Esophagus muscularis mucosa (tissue), 4 donors: ENCODE results near the gene PROS1. TPM values are rescaled to one million over a fixed set of nuclear protein-coding genes. Genes with fewer than 3 reads are reported as not detected.

Experiments used
- DNase-seq: peaks from one replicate; pipeline ENCODE4 v3.0.0-alpha.2; 2017; ENCODE audit errors: extremely low spot score
- H3K27ac ChIP-seq, 4 donors: fragments of 200-600 bp; sonication (generic); replicated peaks in 1 of 4; 1 replicate in 3 of 4; 2 replicates in 1 of 4; pipeline ENCODE4 v1.5.1; 2016 to 2019; ENCODE audit warnings: mild to moderate bottlenecking in 1 of 4
- H3K27me3 ChIP-seq, 4 donors: fragments of 200-600 bp; sonication (generic); one replicate each; pipeline versions ENCODE4 v1.5.1 to v1.6.0; 2016 to 2019
- H3K36me3 ChIP-seq, 4 donors: fragments of 200-600 bp; sonication (generic); one replicate each; pipeline ENCODE4 v1.5.1; 2016 to 2019
- H3K4me1 ChIP-seq, 4 donors: fragments of 200-600 bp; sonication (generic); one replicate each; pipeline ENCODE4 v1.5.1; 2016 to 2019
- H3K4me3 ChIP-seq, 4 donors: fragments of 200-600 bp; sonication (generic); 1 replicate in 2 of 4; 2 replicates in 2 of 4; pipeline ENCODE4 v1.5.1; 2016 to 2019; ENCODE audit warnings: mild to moderate bottlenecking in 4 of 4, moderate library complexity in 1 of 4
- H3K9me3 ChIP-seq, 4 donors: fragments of 200-600 bp; sonication (generic); 1 replicate in 3 of 4; 2 replicates in 1 of 4; pipeline ENCODE4 v1.5.1; 2016 to 2019
- CTCF ChIP-seq, 3 experiments: fragments of 200-600 bp in 2 of 3; fragments of 450-650 bp in 1 of 3; sonication (generic) in 2 of 3; IDR thresholded peaks; one replicate each; pipeline ENCODE4 v1.5.1; 2017 to 2019; ENCODE audit warnings: antibody characterized with exemption in 3 of 3, mild to moderate bottlenecking in 2 of 3, moderate library complexity in 1 of 3
- EP300 ChIP-seq: sonication (generic); formaldehyde crosslinking; IDR thresholded peaks from one replicate; pipeline ENCODE4 v1.6.1; 2017; ENCODE audit warnings: antibody characterized with exemption
- POLR2A ChIP-seq: fragments of 450-650 bp; IDR thresholded peaks from one replicate; pipeline ENCODE4 v1.6.1; 2017; ENCODE audit warnings: antibody characterized with exemption, moderate library complexity, mild to moderate bottlenecking, low read depth
- POLR2AphosphoS5 ChIP-seq, 2 donors: sonication (generic); formaldehyde crosslinking; IDR thresholded peaks; one replicate each; pipeline ENCODE4 v1.6.1; 2017; ENCODE audit warnings: antibody characterized with exemption in 2 of 2
- WGBS: methylation state at CpG from one replicate; pipeline ENCODE4 v1.1.5; 2018; 5-methylcytosine and 5-hydroxymethylcytosine counted together
- intact Hi-C: fragments of 100-400 bp; cut with DNase I; formaldehyde crosslinking; loops from one replicate; pipeline ENCODE4 v1.15.1; 2023
- total RNA-seq, 4 donors: library from RNA; depleted of rRNA; stranded (reverse); fragments of >200 nt; gene quantifications; one replicate each; pipeline versions ENCODE4 v1.1.0 to v1.2.1, GENCODE V29; 2016

Gene PROS1
- total RNA-seq, 4 donors from 2014 or later: 32.4 to 45.6 (median 40.7) TPM

- Histone ChIP-seq H3K4me3 (peak overlapping the region; percentile 21 to 46 (median 40)), H3K27ac (no peak overlapping the region), H3K27me3 (no peaks in the 10 kb centered on the region), H3K9me3 (no peaks in the 10 kb centered on the region), H3K4me1 (peaks cover 0 to 13% (median 10%) of the 10 kb centered on the region in 4 donors), H3K36me3 (no peaks in the 10 kb centered on the region)
- WGBS: 1% methylated on average over 4 of the region's 4 CpGs
- intact Hi-C loops: no loop called here
- TF ChIP-seq CTCF (IDR thresholded peaks at IDR 0.05): peak; percentile 67 to 81 (median 72)
- TF ChIP-seq POLR2A: no peak
- DNase-seq: no peak
Observed at GRCh38 chr3:94004301-94004910, 30.7 kb upstream of the PROS1 start.

GRCh38 chr3:94001827-94002495, 28.3 kb upstream of the PROS1 start:
- Histone ChIP-seq H3K4me3 (no peak overlapping the region), H3K27me3 (no peaks in the 10 kb centered on the region), H3K27ac (no peak overlapping the region), H3K9me3 (no peaks in the 10 kb centered on the region), H3K36me3 (peaks cover 0 to 8% (median 3%) of the 10 kb centered on the region in 4 donors), H3K4me1 (peaks cover 0 to 6% (median 2%) of the 10 kb centered on the region in 4 donors)
- DNase-seq: no peak
- WGBS: 76% methylated on average over 3 of the region's 3 CpGs
- TF ChIP-seq EP300: no peak
- no peak for TF ChIP-seq CTCF (IDR thresholded peaks at IDR 0.05)
- TF ChIP-seq POLR2A: no peak
- no peak for TF ChIP-seq POLR2AphosphoS5 (IDR thresholded peaks at IDR 0.05)
- intact Hi-C loops: no loop called here

GRCh38 chr3:94001191-94001590, 27.5 kb upstream of the PROS1 start:
- Histone ChIP-seq H3K36me3 (peaks cover 0 to 13% (median 6%) of the 10 kb centered on the region in 4 donors), H3K27me3 (no peaks in the 10 kb centered on the region), H3K27ac (no peak overlapping the region), H3K9me3 (no peaks in the 10 kb centered on the region), H3K4me3 (no peak overlapping the region), H3K4me1 (peaks cover 0 to 6% (median 2%) of the 10 kb centered on the region in 4 donors)
- 75% methylated on average over 1 of the region's 1 CpG for WGBS
- no peak for TF ChIP-seq POLR2A
- TF ChIP-seq CTCF (IDR thresholded peaks at IDR 0.05): no peak
- intact Hi-C loops: no loop called here
- no peak for DNase-seq

DNA sequence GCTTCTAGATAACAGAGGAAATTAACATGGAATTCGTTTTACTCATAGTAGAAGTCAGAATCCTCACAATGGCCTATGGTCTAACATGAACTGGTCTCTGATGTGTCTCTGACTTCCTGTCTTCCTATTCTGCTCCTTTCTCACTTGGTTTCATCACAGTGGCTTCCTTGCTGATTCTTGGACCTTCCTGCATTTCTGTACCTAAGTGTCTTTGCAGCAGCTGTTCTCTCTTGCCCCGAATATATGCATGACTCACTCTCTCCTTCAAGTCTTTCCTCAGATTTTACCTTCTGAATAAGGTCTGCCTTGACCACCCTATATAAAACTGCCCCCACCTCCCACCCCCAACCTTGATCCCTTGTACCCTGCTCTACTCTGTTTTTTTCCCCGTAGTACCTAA, 20.4 kb upstream of the PROS1 start:
- no peaks in the 10 kb centered on the region for H3K27me3 ChIP-seq
- H3K9me3 ChIP-seq: no peaks in the 10 kb centered on the region
- intact Hi-C loops: no loop called here
- H3K36me3 ChIP-seq: peaks cover 0 to 13% (median 6%) of the 10 kb centered on the region in 4 donors
- no peak overlapping the region for H3K27ac ChIP-seq
- no peak overlapping the region for H3K4me3 ChIP-seq
- TF ChIP-seq POLR2A (no peak), EP300 (no peak), POLR2AphosphoS5 (IDR thresholded peaks at IDR 0.05) (no peak), CTCF (IDR thresholded peaks at IDR 0.05) (no peak)
- no peak for DNase-seq
- H3K4me1 ChIP-seq: no peaks in the 10 kb centered on the region
- 85% methylated on average over 3 of the region's 3 CpGs for WGBS

- Histone ChIP-seq H3K9me3 (no peaks in the 10 kb centered on the region), H3K27me3 (no peaks in the 10 kb centered on the region), H3K36me3 (peaks cover 0 to 7% (median 4%) of the 10 kb centered on the region in 4 donors), H3K4me1 (peaks cover 0 to 7% (median 2%) of the 10 kb centered on the region in 4 donors), H3K27ac (no peak overlapping the region), H3K4me3 (no peak overlapping the region)
- 84% methylated on average over 3 of the region's 3 CpGs for WGBS
- intact Hi-C loops: no loop called here
- no peak for DNase-seq
- TF ChIP-seq CTCF (IDR thresholded peaks at IDR 0.05): no peak
- no peak for TF ChIP-seq POLR2A
- no peak for TF ChIP-seq POLR2AphosphoS5 (IDR thresholded peaks at IDR 0.05)
- no peak for TF ChIP-seq EP300
Observed at GRCh38 chr3:93992207-93992606, 18.5 kb upstream of the PROS1 start.
